AG04450 (cell line): Measurements from ENCODE around the gene BMPR1B. TPM values are rescaled to one million over a fixed set of nuclear protein-coding genes. Genes with fewer than 3 reads are reported as not detected.

Experiments used
- CTCF ChIA-PET: fragments of 300-600, 350-600 bp; formaldehyde crosslinking; extraction: SDS; loops from one replicate; lab custom pipeline; 2022; ENCODE audit warnings: antibody characterized with exemption, inconsistent platforms; lab: Charles Lee
- POLR2A ChIA-PET: fragments of 350-600 bp; formaldehyde crosslinking; extraction: SDS; loops from one replicate; lab custom pipeline; 2021; ENCODE audit warnings: antibody characterized with exemption, inconsistent platforms; lab: Yijun Ruan, JAX
- DNase-seq: peaks from one replicate; pipeline ENCODE4 v3.0.0-alpha.2; 2011; ENCODE audit warnings: low read depth, low spot score
- H3K27ac ChIP-seq: one replicate; pipeline ENCODE4 v1.5.1; 2012; ENCODE audit warnings: low read depth, low read length, control low read depth
- H3K27me3 ChIP-seq: one replicate; pipeline ENCODE4 v1.6.0; 2012; ENCODE audit warnings: low read length; ENCODE audit not compliant: control insufficient read depth, insufficient read depth
- H3K4me3 ChIP-seq: 2 replicates; pipeline ENCODE4 v1.5.1; 2011; ENCODE audit warnings: mild to moderate bottlenecking, low read depth, low read length, control low read depth
- H3K9me3 ChIP-seq: 2 replicates; pipeline ENCODE4 v1.5.1; 2012; ENCODE audit warnings: low read length; ENCODE audit not compliant: control insufficient read depth, insufficient read depth
- CTCF ChIP-seq: IDR thresholded peaks from 2 replicates; pipeline ENCODE4 v1.5.1; 2011; ENCODE audit warnings: low read depth, low read length, control low read depth, inconsistent platforms
- polyA plus RNA-seq: library from polyadenylated mRNA; depleted of rRNA; stranded (reverse); fragments of >200 nt; gene quantifications from 2 replicates; pipeline ENCODE4 v1.2.3, GENCODE V29; 2011

The BMPR1B gene
- polyA plus RNA-seq, 1 experiment: 0.42 TPM

- Histone ChIP-seq H3K4me3 (no peak overlapping the region), H3K27ac (no peak overlapping the region), H3K9me3 (no peaks in the 10 kb centered on the region), H3K27me3 (peaks cover 6% of the 10 kb centered on the region)
- ChIA-PET POLR2A (no interaction called here), CTCF (no interaction called here)
- TF ChIP-seq CTCF: no peak
- DNase-seq: no peak
Measured at GRCh38 chr4:94848326-94848725, 90.6 kb downstream of the BMPR1B start.

- Histone ChIP-seq H3K9me3 (no peaks in the 10 kb centered on the region), H3K27ac (no peak overlapping the region), H3K27me3 (peaks cover 6% of the 10 kb centered on the region), H3K4me3 (no peak overlapping the region)
- CTCF ChIA-PET: no interaction called here
- DNase-seq: no peak
- TF ChIP-seq CTCF: no peak
- POLR2A ChIA-PET: no interaction called here
Measured at GRCh38 chr4:94849901-94850300, 92.1 kb downstream of the BMPR1B start.

GRCh38 chr4:94852616-94853015 lies 94.9 kb downstream of the BMPR1B start:
- no peak overlapping the region for H3K4me3 ChIP-seq
- H3K27me3 ChIP-seq: peaks cover 6% of the 10 kb centered on the region
- DNase-seq: no peak
- ChIA-PET POLR2A (no interaction called here), CTCF (no interaction called here)
- no peaks in the 10 kb centered on the region for H3K9me3 ChIP-seq
- TF ChIP-seq CTCF: no peak
- no peak overlapping the region for H3K27ac ChIP-seq

GRCh38 chr4:94856030-94856429 lies 98.3 kb downstream of the BMPR1B start:
- H3K27me3 ChIP-seq: no peaks in the 10 kb centered on the region
- no peak for DNase-seq
- H3K9me3 ChIP-seq: no peaks in the 10 kb centered on the region
- no peak overlapping the region for H3K4me3 ChIP-seq
- no peak for TF ChIP-seq CTCF
- H3K27ac ChIP-seq: no peak overlapping the region
- POLR2A ChIA-PET: no interaction called here
- CTCF ChIA-PET: no interaction called here

- no peak for DNase-seq
- Histone ChIP-seq H3K27me3 (no peaks in the 10 kb centered on the region), H3K9me3 (no peaks in the 10 kb centered on the region), H3K4me3 (no peak overlapping the region), H3K27ac (no peak overlapping the region)
- ChIA-PET POLR2A (interaction anchor here (0.6 kb wide), 1 partner anchor 191 kb away, joined by 3 read pairs; no protein-coding TSS in a partner anchor), CTCF (no interaction called here)
- TF ChIP-seq CTCF: no peak
Measured at GRCh38 chr4:94870146-94870545, 112.4 kb downstream of the BMPR1B start.
